Measurements from ENCODE around the gene MAN1B1.

DNA sequence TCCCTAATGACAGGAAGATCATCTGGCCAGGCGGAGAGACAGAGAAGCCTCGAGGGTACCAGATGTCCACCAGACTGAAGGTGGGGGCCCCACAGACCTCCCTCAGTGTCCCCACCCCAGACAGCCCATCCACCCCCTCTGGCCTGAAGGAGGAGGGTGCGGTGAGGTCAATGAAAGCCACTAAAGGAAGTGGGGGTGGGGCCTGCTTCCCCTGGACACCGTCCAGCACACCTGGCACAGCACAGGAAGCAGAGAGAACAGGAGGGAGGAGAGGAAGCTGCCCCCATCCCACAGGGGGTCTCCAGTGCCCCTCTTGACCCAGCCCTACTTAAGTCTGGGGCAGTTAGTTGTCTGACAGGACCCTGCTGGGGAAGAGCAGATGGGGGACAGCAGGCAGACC is 71.8 kb downstream of the MAN1B1 start:
- TF ChIP-seq, protein P1, sequence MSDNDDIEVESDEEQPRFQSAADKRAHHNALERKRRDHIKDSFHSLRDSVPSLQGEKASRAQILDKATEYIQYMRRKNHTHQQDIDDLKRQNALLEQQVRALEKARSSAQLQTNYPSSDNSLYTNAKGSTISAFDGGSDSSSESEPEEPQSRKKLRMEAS (IDR thresholded peaks at IDR 0.05) = no peak
- TF ChIP-seq CBX3 (IDR thresholded peaks at IDR 0.05; ENCODE audit: low read depth) (no peak), EZH2phosphoT487 (IDR thresholded peaks at IDR 0.05; ENCODE audit: borderline replicate concordance) (no peak)
- TF ChIP-seq, protein P2, sequence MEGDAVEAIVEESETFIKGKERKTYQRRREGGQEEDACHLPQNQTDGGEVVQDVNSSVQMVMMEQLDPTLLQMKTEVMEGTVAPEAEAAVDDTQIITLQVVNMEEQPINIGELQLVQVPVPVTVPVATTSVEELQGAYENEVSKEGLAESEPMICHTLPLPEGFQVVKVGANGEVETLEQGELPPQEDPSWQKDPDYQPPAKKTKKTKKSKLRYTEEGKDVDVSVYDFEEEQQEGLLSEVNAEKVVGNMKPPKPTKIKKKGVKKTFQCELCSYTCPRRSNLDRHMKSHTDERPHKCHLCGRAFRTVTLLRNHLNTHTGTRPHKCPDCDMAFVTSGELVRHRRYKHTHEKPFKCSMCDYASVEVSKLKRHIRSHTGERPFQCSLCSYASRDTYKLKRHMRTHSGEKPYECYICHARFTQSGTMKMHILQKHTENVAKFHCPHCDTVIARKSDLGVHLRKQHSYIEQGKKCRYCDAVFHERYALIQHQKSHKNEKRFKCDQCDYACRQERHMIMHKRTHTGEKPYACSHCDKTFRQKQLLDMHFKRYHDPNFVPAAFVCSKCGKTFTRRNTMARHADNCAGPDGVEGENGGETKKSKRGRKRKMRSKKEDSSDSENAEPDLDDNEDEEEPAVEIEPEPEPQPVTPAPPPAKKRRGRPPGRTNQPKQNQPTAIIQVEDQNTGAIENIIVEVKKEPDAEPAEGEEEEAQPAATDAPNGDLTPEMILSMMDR (IDR thresholded peaks at IDR 0.05 in 2 of 3, conservative IDR thresholded peaks at IDR 0.05 in 1 of 3; ENCODE audit: borderline replicate concordance in 1 of 3, insufficient read depth in 1 of 3, low read depth in 2 of 3, low read length in 2 of 3) = no peak

Measured in HCT116 (cell line).